Astrocyte of the cerebellum (primary cell): ENCODE data around the gene APLP2.

ENCODE experiments used
- DNase-seq: peaks from one replicate; pipeline ENCODE4 v3.0.0-alpha.2; 2011; ENCODE audit warnings: low read depth
- H3K4me3 ChIP-seq: 2 replicates; pipeline ENCODE4 v1.5.1; 2011; ENCODE audit warnings: mild to moderate bottlenecking, low read depth, low read length, moderate library complexity
- in situ Hi-C: cut with HindIII; loops from 2 replicates; pipeline ENCODE4 v1.10.0; 2017; ENCODE audit warnings: low sequenced_read_pairs
- TF ChIP-seq, protein P1 (sequence below): IDR thresholded peaks from 2 replicates; pipeline ENCODE4 v1.5.1; 2012; ENCODE audit warnings: low read length, low read depth, moderate library complexity, mild to moderate bottlenecking; ENCODE audit errors: missing control alignments

APLP2 gene

DNA sequence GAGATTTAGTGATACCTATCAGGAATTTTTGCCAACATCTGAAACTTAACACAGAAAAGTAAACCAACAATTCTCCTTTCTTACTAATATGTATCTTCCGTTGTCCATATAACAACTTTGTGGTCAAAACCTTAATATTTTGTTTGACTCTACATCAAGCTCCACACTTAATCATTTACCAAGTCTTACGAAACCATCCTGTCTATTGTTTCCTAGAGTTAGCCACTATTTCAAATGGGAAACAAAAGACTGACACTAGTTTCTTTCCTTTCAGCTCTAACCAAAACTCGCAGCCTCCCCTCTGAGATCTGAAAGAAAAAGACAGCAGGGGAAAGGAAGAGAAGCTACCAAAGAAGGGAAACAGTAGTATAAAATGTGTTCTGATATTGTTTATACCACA lies 40.6 kb upstream of the APLP2 start:
- no peak overlapping the region for H3K4me3 ChIP-seq
- in situ Hi-C loops, result no loop called here
- TF ChIP-seq, protein P1, sequence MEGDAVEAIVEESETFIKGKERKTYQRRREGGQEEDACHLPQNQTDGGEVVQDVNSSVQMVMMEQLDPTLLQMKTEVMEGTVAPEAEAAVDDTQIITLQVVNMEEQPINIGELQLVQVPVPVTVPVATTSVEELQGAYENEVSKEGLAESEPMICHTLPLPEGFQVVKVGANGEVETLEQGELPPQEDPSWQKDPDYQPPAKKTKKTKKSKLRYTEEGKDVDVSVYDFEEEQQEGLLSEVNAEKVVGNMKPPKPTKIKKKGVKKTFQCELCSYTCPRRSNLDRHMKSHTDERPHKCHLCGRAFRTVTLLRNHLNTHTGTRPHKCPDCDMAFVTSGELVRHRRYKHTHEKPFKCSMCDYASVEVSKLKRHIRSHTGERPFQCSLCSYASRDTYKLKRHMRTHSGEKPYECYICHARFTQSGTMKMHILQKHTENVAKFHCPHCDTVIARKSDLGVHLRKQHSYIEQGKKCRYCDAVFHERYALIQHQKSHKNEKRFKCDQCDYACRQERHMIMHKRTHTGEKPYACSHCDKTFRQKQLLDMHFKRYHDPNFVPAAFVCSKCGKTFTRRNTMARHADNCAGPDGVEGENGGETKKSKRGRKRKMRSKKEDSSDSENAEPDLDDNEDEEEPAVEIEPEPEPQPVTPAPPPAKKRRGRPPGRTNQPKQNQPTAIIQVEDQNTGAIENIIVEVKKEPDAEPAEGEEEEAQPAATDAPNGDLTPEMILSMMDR, result no peak
- DNase-seq, result no peak

DNA sequence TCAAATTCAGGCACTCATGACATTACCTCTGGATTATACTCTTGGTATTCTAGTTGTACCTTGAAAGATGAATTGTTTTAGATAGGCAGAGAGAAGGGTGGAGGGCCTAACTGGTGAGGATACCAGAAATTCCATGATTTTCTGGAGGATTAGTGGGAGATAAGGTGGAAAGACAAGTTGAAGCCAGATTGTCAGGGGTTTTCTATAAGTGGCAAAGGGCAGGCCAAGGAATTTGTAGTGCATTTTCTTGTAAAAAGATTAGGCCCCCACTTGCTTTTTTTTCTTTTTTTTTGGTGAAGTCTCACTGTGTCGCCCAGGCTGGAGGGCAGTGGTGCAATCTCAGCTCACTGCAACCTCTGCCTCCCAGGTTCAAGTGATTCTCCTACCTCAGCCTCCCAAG lies 38.6 kb upstream of the APLP2 start:
- TF ChIP-seq, protein P1, result no peak
- in situ Hi-C loops, result no loop called here
- no peak overlapping the region for H3K4me3 ChIP-seq
- DNase-seq, result no peak

DNA sequence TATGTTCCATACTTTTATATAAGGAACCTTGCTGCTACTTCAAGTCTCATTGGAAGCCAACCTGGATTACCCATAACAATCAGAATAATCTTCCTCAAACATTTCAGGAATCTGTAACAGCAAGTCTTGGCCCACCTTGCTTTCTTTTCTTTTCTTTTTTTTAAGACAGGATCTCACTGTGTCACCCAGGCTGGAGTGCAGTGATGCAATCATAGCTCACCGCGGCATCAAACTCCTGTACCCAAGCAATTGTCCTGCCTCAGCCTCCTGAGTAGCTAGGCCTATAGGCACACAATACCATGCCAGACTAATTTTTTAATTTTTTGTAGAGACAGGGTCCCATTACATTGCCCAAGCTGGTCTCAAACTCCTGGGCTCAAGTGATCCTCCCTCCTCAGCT lies 37.7 kb upstream of the APLP2 start:
- TF ChIP-seq, protein P1, result no peak
- in situ Hi-C loops, result no loop called here
- DNase-seq, result no peak
- no peak overlapping the region for H3K4me3 ChIP-seq

DNA sequence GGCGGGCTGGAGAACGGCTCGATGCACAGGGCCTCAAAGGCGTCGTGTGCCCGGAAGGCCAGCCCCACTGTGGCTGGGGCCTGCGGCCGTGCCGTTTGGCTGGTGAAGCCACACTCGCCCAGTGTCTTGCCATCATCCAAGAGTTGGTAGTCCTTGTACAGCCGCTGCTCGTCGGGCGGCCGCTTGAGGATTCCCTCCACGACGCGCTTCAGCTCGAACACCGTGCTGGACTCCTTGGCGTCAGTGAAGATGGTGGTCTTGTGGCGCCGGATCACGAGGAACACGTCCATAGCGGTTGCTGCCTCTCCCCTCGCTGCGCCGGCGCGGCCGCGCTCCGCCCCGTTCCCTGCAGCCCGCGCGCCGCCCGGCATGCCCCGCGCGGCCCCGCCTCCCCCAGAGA lies 36.8 kb upstream of the APLP2 start:
- TF ChIP-seq, protein P1, result no peak
- in situ Hi-C loops, result no loop called here
- no peak overlapping the region for H3K4me3 ChIP-seq
- no peak for DNase-seq

DNA sequence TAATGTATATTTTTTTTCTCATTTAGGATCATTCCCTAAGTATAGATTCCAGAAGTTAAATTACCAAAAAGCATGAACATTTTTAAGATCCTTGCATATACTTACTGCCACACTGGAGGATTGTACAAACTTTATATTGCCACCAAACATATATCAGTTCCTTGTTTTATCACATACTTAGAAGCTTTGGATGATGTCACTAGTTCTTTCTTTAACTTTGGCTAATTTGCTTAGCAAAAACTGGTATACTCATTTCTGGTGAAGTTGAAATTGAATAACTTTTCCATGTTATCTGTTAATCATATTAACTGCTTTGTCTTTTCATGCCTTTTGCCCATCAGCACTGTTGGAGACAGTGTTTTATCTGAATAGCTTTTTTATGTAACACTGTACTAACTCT lies 35.5 kb upstream of the APLP2 start:
- in situ Hi-C loops, result no loop called here
- TF ChIP-seq, protein P1, result no peak
- DNase-seq, result no peak
- no peak overlapping the region for H3K4me3 ChIP-seq

DNA sequence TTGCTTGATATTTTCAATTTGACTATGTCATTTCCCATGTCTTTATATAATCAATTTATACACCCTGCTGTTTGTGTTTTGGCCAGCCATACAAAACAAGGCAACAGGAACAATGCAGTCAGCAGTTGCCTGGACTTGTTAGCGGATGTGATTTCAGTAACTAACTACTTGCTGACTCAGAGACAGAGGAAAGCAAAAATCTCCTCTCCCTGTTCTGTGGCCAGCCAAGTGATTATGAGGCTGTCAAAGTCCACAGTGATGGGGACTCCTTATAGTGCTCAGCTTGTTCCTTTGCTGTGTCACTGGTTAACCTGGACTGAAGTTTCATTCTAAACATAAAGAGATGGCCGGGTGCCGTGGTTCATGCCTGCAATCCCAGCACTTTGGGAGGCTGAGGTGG lies 32.6 kb upstream of the APLP2 start:
- no peak overlapping the region for H3K4me3 ChIP-seq
- in situ Hi-C loops, result no loop called here
- TF ChIP-seq, protein P1, result no peak
- DNase-seq, result peak; percentile 48
